Trophoblast cell (in vitro differentiated cells and primary cell): ENCODE data around the gene PRXL2C.
A peak's percentile ranks its signal among the peaks of the same experiment; 100 is the strongest.

ENCODE experiments used
- DNase-seq, 2 donors: peaks; one replicate each; pipeline ENCODE4 v3.0.0-alpha.2; 2016
- H2AFZ ChIP-seq: 2 replicates; pipeline ENCODE4 v1.6.1; 2013; ENCODE audit warnings: low read length, moderate library complexity, mild to moderate bottlenecking; ENCODE audit not compliant: insufficient read depth, poor library complexity
- H2AK5ac ChIP-seq: 2 replicates; pipeline ENCODE4 v1.6.1; 2013; ENCODE audit warnings: mild to moderate bottlenecking, low read length
- H2BK120ac ChIP-seq: 2 replicates; pipeline ENCODE4 v1.6.1; 2013; ENCODE audit warnings: low read length, mild to moderate bottlenecking, moderate library complexity; ENCODE audit not compliant: insufficient read depth, poor library complexity
- H2BK12ac ChIP-seq: 2 replicates; pipeline ENCODE4 v1.6.1; 2013; ENCODE audit warnings: mild to moderate bottlenecking, low read length, moderate library complexity
- H2BK5ac ChIP-seq: 2 replicates; pipeline ENCODE4 v1.6.1; 2013; ENCODE audit warnings: low read length, low read depth, moderate library complexity, mild to moderate bottlenecking; ENCODE audit not compliant: poor library complexity
- H3K14ac ChIP-seq: 2 replicates; pipeline ENCODE4 v1.6.1; 2013; ENCODE audit warnings: mild to moderate bottlenecking, low read length
- H3K18ac ChIP-seq: 2 replicates; pipeline ENCODE4 v1.6.1; 2013; ENCODE audit warnings: mild to moderate bottlenecking, low read length
- H3K23ac ChIP-seq: 2 replicates; pipeline ENCODE4 v1.6.1; 2013; ENCODE audit warnings: low read length
- H3K27ac ChIP-seq: 2 replicates; pipeline ENCODE4 v1.5.1; 2013; ENCODE audit warnings: low read depth, mild to moderate bottlenecking, inconsistent platforms, low read length, moderate library complexity
- H3K27me3 ChIP-seq: 2 replicates; pipeline ENCODE4 v1.6.1; 2013; ENCODE audit warnings: inconsistent platforms, mild to moderate bottlenecking, low read length, moderate library complexity; ENCODE audit not compliant: insufficient read depth
- H3K36me3 ChIP-seq, 2 experiments: 1 replicate in 1 of 2; 2 replicates in 1 of 2; pipeline ENCODE4 v1.6.1; 2013; ENCODE audit warnings: low read length in 2 of 2, mild to moderate bottlenecking in 2 of 2, moderate library complexity in 1 of 2; ENCODE audit not compliant: insufficient read depth in 2 of 2, control insufficient read depth in 1 of 2
- H3K4ac ChIP-seq: 2 replicates; pipeline ENCODE4 v1.6.1; 2013; ENCODE audit warnings: low read depth, mild to moderate bottlenecking, low read length, moderate library complexity
- H3K4me1 ChIP-seq, 2 experiments: 1 replicate in 1 of 2; 2 replicates in 1 of 2; pipeline ENCODE4 v1.6.1; 2013; ENCODE audit warnings: low read length in 2 of 2, mild to moderate bottlenecking in 2 of 2, moderate library complexity in 1 of 2; ENCODE audit not compliant: insufficient read depth in 2 of 2, control insufficient read depth in 1 of 2
- H3K4me2 ChIP-seq: 2 replicates; pipeline ENCODE4 v1.6.1; 2013; ENCODE audit warnings: inconsistent platforms, mild to moderate bottlenecking, low read length, moderate library complexity
- H3K4me3 ChIP-seq: 2 replicates; pipeline ENCODE4 v1.5.1; 2013; ENCODE audit warnings: mild to moderate bottlenecking, low read depth, low read length, inconsistent platforms
- H3K79me1 ChIP-seq: one replicate; pipeline ENCODE4 v1.6.1; 2013; ENCODE audit warnings: low read length
- H3K79me2 ChIP-seq: 2 replicates; pipeline ENCODE4 v1.6.1; 2013; ENCODE audit warnings: low read length, mild to moderate bottlenecking; ENCODE audit not compliant: control insufficient read depth, insufficient read depth, poor library complexity
- H3K9ac ChIP-seq: 2 replicates; pipeline ENCODE4 v1.6.1; 2013; ENCODE audit warnings: mild to moderate bottlenecking, low read length
- H3K9me3 ChIP-seq: 2 replicates; pipeline ENCODE4 v1.6.1; 2013; ENCODE audit warnings: low read depth, mild to moderate bottlenecking, control low read depth, inconsistent platforms, low read length; ENCODE audit not compliant: insufficient read depth
- H4K12ac ChIP-seq: 2 replicates; pipeline ENCODE4 v1.6.1; 2013; ENCODE audit warnings: low read depth, mild to moderate bottlenecking, low read length, moderate library complexity
- H4K8ac ChIP-seq: 2 replicates; pipeline ENCODE4 v1.6.1; 2013; ENCODE audit warnings: low read depth, mild to moderate bottlenecking, low read length, moderate library complexity
- H4K91ac ChIP-seq: one replicate; pipeline ENCODE4 v1.6.1; 2013; ENCODE audit warnings: low read depth, mild to moderate bottlenecking, low read length, moderate library complexity
- WGBS: extraction: QIAGEN DNeasy Blood & Tissue Kit; methylation state at CpG from one replicate; pipeline ENCODE4 v1.1.7; 2013; ENCODE audit warnings: missing lambda C conversion rate; ENCODE audit not compliant: insufficient read length, insufficient coverage; ENCODE audit errors: extremely low coverage; 5-methylcytosine and 5-hydroxymethylcytosine counted together

The PRXL2C gene

DNA sequence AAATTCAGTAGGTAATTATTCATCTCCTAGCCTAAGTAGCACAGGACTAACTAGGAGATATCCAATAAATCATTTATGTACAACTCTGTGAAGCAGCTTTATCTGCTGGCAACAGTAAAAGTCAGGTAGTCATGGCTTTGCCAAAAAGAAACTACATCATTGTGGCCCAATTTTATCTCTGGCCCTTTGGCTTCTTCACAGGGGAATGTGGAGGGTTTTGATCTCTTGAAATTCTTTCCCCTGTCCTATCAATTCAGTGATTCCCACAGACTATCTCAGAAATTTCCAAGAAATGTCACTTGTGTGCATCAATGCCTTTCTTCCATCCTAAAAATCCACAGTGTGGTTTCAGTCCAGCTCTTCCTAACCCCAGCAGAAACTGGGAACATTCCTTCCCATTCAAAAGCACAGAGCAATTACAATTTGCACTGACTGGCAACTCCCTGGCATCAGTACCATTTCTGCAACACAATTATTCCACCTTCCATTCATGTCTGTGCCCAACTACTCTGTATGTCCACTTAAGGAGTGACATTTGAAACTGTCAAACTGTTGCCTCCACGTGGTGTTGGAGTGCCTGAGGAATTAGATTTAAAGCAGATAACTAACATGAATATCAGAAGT lies 42.0 kb downstream of the PRXL2C start:
- no peak for DNase-seq
- H4K12ac ChIP-seq: no peak overlapping the region
- H3K36me3 ChIP-seq: no peaks in the 10 kb centered on the region
- no peak overlapping the region for H3K23ac ChIP-seq
- H3K4me2 ChIP-seq: no peak overlapping the region
- H3K4me1 ChIP-seq: peaks cover 3 to 5% of the 10 kb centered on the region in 2 experiments
- H3K18ac ChIP-seq: no peak overlapping the region
- no peak overlapping the region for H2AK5ac ChIP-seq
- no peak overlapping the region for H3K14ac ChIP-seq
- H2BK120ac ChIP-seq: no peak overlapping the region
- no peaks in the 10 kb centered on the region for H3K79me1 ChIP-seq
- no peak overlapping the region for H4K8ac ChIP-seq
- H3K4me3 ChIP-seq: no peak overlapping the region
- no peaks in the 10 kb centered on the region for H3K79me2 ChIP-seq
- no peak overlapping the region for H3K9ac ChIP-seq
- H2BK5ac ChIP-seq: no peak overlapping the region
- no peak overlapping the region for H3K27ac ChIP-seq
- no peak overlapping the region for H4K91ac ChIP-seq
- H2BK12ac ChIP-seq: no peak overlapping the region
- H3K4ac ChIP-seq: no peak overlapping the region
- no peaks in the 10 kb centered on the region for H3K27me3 ChIP-seq
- no peak overlapping the region for H2AFZ ChIP-seq
- no peaks in the 10 kb centered on the region for H3K9me3 ChIP-seq
- WGBS: no CpG with 5 or more reads among the region's 1 CpG

GRCh38 chr9:96612105-96612965 lies 42.8 kb downstream of the PRXL2C start:
- no peaks in the 10 kb centered on the region for H3K36me3 ChIP-seq
- no peak overlapping the region for H2BK5ac ChIP-seq
- H3K27ac ChIP-seq: no peak overlapping the region
- H3K4ac ChIP-seq: no peak overlapping the region
- H3K23ac ChIP-seq: no peak overlapping the region
- no peaks in the 10 kb centered on the region for H3K9me3 ChIP-seq
- WGBS: no CpG with 5 or more reads among the region's 12 CpGs
- no peaks in the 10 kb centered on the region for H3K4me1 ChIP-seq
- no peak overlapping the region for H4K8ac ChIP-seq
- H3K4me2 ChIP-seq: no peak overlapping the region
- H3K79me1 ChIP-seq: no peaks in the 10 kb centered on the region
- DNase-seq: peak in 1 of 2 donors; percentile 26
- no peak overlapping the region for H3K18ac ChIP-seq
- no peak overlapping the region for H3K4me3 ChIP-seq
- peaks cover 1% of the 10 kb centered on the region for H3K79me2 ChIP-seq
- no peaks in the 10 kb centered on the region for H3K27me3 ChIP-seq
- H3K14ac ChIP-seq: no peak overlapping the region
- no peak overlapping the region for H3K9ac ChIP-seq
- no peak overlapping the region for H2BK120ac ChIP-seq
- H2AFZ ChIP-seq: no peak overlapping the region
- no peak overlapping the region for H4K91ac ChIP-seq
- H2AK5ac ChIP-seq: no peak overlapping the region
- no peak overlapping the region for H4K12ac ChIP-seq
- H2BK12ac ChIP-seq: no peak overlapping the region

DNA sequence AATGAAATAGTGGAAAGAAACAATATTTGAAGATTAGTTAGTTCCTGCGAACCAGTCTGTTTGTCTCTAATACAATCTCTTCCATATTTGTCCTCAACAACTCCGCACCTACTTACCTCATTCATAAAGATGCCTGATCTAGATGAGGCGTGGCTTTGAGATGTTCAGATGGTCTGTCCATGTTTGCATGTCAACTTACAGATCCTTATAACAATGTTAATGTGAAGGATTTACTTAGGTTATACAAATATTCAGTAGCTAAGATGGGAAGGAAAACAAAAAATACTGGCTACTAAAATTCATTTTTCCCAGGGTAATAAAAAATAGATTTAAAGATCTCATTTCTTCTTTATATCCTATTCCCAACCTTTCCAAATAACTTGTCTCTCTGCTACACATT lies 43.8 kb downstream of the PRXL2C start:
- H3K36me3 ChIP-seq: no peaks in the 10 kb centered on the region
- H4K91ac ChIP-seq: no peak overlapping the region
- no peak overlapping the region for H2AK5ac ChIP-seq
- H3K27me3 ChIP-seq: no peaks in the 10 kb centered on the region
- no peak overlapping the region for H3K4me3 ChIP-seq
- H3K79me2 ChIP-seq: peaks cover 1% of the 10 kb centered on the region
- H2BK120ac ChIP-seq: no peak overlapping the region
- WGBS: no CpG with 5 or more reads among the region's 3 CpGs
- no peak overlapping the region for H3K18ac ChIP-seq
- H3K27ac ChIP-seq: no peak overlapping the region
- no peak overlapping the region for H2BK12ac ChIP-seq
- H3K9me3 ChIP-seq: no peaks in the 10 kb centered on the region
- H3K23ac ChIP-seq: no peak overlapping the region
- DNase-seq: no peak
- no peaks in the 10 kb centered on the region for H3K4me1 ChIP-seq
- no peak overlapping the region for H2BK5ac ChIP-seq
- H2AFZ ChIP-seq: no peak overlapping the region
- H4K12ac ChIP-seq: no peak overlapping the region
- H3K9ac ChIP-seq: no peak overlapping the region
- H3K4me2 ChIP-seq: no peak overlapping the region
- no peak overlapping the region for H3K4ac ChIP-seq
- H4K8ac ChIP-seq: no peak overlapping the region
- no peaks in the 10 kb centered on the region for H3K79me1 ChIP-seq
- no peak overlapping the region for H3K14ac ChIP-seq

DNA sequence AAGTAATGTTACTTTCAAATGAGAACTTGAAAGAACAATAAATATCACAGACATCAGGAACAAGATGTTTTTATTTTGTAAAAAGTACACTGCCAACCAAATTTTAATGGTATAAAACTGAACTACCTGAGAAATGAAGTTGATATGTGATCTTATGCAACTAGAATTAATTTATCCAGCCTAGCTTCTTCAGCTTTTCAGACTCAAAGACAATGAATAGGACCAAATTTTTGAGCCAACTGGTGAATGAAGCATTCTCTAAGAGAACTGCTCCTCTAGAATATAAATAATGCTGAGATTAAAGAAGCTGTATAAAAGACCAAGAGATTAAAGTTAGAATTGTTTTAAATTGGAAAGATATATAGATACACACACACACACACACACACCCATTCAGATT lies 45.4 kb downstream of the PRXL2C start:
- Histone ChIP-seq H3K27ac (no peak overlapping the region), H3K4me3 (no peak overlapping the region), H3K4me1 (peaks cover 2 to 3% of the 10 kb centered on the region in 2 experiments), H3K4ac (no peak overlapping the region), H2BK12ac (no peak overlapping the region), H2AK5ac (no peak overlapping the region), H2AFZ (no peak overlapping the region), H4K12ac (no peak overlapping the region), H3K79me1 (peaks cover 1% of the 10 kb centered on the region), H4K8ac (no peak overlapping the region), H3K79me2 (peaks cover 1% of the 10 kb centered on the region), H3K27me3 (no peaks in the 10 kb centered on the region), H3K14ac (no peak overlapping the region), H3K9me3 (no peaks in the 10 kb centered on the region), H3K18ac (no peak overlapping the region), H2BK5ac (no peak overlapping the region), H3K9ac (no peak overlapping the region), H4K91ac (no peak overlapping the region), H3K36me3 (no peaks in the 10 kb centered on the region), H3K23ac (no peak overlapping the region), H2BK120ac (no peak overlapping the region), H3K4me2 (no peak overlapping the region)
- DNase-seq: no peak
